HTR-8/SVneo (cell line): Measurements from ENCODE around the gene TPM1.
A peak's percentile ranks its signal among the peaks of the same experiment; 100 is the strongest.

Experiments used
- DNase-seq: peaks from one replicate; pipeline ENCODE4 v3.0.0; 2011; ENCODE audit warnings: low spot score, mixed read lengths; ENCODE audit not compliant: insufficient read length
- FAIRE-seq: peaks from 2 replicates; lab custom pipeline; 2011; peaks lifted over from hg19 to GRCh38; lab: Jason Lieb, UNC

TPM1 gene

DNA sequence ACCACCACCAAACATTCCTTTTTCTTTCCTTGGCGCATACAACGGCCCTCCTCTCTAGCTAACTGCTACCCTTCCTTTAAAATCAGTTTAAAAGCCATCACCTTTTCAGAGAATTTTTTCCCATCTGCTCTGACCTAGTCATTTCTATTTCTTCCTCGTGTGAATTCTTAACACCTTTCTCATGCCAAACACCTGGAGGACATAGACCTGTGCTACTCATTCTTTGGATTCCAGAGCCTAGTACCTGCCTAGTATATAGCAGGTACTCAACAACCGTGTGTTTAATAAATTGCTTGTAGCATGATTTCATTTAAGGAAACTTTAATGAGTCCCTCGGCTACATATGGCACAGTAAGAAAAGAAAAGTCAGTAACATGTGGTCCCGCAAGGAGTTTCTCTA lies 2.0 kb upstream of the TPM1 start:
- DNase-seq (no peak), FAIRE-seq (no peak)

DNA sequence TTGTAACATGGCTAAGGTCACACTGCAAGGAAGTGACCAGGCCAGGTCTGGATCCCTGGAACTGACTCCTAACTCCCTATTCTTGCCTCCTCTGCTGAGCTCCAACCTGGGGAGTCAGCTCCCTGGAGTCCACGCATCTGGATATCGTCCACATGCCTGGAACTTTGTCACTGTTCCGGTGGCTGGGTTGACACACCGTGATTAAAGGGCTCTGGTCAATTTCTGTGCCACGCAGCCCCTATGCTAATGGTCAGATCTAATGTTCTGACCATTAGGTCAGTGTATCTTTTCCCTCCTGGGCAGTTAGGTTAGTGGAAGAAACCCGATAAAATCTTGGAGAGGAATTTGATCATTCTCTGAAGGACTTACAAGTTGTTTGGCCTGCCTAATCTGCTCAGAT lies 1.6 kb upstream of the TPM1 start:
- FAIRE-seq (no peak), DNase-seq (no peak)

DNA sequence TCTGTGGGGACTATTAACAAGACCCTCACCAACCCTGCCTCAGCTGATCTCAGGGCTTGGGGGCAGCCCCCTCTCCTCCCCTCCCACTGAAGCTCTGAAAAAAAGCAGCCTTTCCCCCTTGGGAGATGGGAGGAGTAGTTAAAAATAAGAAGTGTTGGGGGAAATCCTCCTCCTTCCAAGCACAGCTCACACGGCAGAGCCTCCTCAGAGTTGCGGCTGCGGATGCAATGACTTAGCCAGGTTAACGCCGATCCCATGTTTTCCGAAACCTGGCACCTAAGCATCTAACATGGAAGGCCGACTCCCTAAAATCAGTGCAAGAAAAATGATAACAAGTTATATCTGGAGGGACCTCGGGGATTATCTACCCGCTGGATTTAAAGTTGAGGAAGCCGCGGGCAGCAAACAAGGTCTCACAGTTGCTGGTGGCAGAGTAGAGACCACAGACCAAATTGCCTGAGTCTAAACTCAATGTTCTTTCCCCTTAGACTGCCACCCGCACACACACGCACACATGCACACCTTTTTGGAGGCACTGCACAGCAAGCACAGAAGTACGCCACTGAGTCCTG lies 1.1 kb upstream of the TPM1 start:
- no peak for FAIRE-seq
- no peak for DNase-seq

DNA sequence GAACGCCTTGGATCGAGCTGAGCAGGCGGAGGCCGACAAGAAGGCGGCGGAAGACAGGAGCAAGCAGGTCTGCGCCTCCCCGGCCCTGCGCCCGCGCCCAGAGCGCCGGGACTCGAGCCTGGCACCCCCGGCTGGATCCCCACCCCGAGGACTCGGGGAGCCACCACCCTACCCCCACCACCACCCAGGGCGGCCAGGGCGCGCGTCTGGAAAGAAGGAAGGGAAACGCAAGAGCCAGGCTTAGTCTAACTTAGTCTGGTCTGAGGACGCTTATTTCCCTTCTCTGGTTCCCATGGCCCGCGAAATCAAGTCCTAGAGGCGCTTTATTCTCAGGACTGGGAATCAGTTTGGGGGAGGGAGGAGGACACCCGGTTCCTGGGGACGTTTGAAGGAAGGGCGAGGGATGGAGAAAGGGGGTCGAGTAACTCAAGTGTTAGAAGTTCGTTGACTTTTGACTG lies 359 bp downstream of the TPM1 start:
- no peak for FAIRE-seq
- no peak for DNase-seq

DNA sequence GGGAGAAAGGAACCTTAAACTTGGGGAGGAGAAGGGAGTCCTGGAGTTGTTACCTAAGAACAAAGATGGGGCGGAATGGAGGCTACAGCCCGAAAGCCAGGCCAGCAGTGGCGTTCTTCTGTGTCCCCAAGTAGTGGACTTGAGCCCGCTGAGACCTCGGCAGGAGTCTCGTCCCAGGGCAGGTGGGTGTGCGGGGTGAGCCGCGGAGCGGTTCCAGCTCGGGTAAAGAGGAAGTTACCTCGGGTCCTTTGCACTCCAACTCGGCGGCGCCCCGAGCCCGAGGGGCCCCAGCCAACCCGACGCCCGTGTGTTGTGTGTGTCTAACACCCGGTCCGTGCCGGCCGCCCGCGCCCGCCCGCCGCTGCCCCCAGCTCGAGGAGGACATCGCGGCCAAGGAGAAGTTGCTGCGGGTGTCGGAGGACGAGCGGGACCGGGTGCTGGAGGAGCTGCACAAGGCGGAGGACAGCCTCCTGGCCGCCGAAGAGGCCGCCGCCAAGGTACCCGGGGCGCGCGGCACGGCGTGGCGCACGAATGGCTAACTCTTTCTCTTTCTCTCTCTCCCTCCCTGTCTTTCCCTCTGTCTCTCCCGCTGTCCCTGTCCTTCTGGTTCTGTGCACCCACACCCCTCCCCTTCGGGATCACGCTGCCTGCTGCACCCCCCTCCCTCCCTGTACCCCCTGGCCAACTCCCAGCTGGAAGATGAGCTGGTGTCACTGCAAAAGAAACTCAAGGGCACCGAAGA lies 959 bp downstream of the TPM1 start:
- no peak for FAIRE-seq
- DNase-seq = no peak

DNA sequence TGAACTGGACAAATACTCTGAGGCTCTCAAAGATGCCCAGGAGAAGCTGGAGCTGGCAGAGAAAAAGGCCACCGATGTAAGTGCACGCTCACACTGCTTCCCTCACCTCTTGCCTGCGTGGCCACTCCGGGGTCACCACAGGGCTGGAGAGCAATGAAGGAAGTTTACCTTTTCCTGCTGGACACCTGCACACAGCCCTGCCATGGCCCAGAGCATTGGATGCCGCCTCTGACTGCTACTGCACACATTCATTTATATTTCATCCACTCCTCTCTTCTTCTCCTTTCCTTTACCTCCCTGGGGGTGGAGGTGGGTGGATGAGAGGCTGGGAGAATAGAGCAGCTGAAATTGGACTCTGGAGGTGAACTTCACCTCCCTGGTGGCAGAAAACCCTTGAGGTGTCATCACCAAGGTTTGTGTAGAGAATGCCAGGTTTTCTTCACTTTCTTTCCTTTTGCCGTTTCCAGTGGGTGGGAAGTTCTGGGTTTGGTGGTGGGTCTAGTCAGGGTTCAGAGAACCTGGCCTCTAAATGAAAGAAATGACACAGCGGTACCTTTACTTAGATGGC lies 1.6 kb downstream of the TPM1 start:
- FAIRE-seq = no peak

DNA sequence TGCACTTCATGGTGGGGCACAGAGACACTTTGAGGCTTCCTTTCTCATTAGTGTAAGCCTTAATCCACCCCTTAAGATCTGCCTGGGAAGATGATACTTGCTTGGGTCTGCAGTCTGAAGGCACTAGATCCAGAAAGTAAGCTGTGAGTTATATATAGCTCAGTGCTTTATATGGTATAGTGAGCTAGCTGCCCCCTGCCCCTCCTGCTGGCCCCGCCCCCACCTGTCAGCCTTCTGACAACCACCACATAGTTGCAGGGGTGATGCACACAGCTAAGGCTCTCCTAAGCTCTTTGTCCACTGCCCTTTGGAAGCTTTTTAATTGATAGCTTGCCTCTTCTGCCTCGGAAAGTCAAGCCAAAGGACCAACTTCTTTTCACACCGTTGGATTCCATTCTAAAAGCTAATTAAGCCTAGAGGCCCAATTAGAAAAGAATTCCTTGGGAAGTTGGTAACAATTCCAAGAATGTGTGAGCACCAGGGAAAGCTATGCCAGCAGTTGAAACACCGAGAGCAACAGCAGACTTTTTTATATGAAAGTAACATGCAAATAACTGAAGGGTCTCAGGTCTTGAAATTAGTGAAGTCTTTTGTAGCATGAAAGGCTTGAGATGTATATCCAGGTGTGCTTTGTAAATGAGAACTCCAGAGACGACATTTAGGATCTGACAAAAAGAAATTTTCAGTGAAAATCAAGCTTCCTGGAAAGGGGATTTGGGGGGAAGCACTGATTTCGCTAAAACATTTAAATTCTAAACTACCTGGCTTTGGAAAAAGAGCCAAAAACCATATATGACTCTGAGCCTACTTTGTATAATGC lies 2.3 kb downstream of the TPM1 start:
- DNase-seq = peak; percentile 53
- no peak for FAIRE-seq

More for the DNA sequence above, 1.6 kb downstream of the TPM1 start:
- no peak for DNase-seq

DNA sequence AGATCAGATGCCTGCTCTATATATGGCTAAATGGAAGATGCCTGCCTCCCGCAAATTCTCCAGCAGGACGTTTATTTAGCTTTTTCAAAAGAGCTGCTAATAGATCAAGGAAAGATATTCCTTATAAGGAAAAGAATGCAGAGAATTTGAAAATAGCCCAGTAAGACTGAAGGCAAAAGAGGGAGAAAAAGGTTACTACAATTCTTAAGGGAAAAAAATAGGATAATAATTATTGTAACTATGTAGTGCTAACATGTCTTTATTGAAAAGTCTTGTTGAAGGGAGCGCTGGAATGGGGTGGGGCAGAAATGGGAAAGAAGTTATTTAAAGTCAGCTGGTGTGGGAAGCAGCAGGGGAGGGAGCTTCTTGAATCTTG lies 2.9 kb downstream of the TPM1 start:
- no peak for FAIRE-seq
- DNase-seq = no peak

DNA sequence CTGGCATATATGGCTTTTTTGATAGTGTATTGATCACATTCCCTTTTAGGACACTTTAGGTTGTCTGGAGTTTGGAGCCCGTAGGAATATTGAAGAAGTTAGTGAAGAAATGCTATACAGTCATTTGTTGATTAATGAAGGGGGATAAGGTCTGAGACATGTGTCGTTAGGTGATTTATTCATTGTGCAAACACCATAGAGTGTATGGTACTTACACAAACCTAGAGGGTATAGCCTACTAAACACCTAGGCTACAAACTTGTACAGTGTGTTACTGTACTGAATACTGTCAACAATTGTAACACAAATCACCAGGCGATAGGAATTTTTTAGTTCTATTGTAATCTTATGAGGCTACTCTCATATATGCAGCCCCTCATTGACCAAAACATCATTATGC lies 3.3 kb downstream of the TPM1 start:
- FAIRE-seq (no peak), DNase-seq (no peak)

DNA sequence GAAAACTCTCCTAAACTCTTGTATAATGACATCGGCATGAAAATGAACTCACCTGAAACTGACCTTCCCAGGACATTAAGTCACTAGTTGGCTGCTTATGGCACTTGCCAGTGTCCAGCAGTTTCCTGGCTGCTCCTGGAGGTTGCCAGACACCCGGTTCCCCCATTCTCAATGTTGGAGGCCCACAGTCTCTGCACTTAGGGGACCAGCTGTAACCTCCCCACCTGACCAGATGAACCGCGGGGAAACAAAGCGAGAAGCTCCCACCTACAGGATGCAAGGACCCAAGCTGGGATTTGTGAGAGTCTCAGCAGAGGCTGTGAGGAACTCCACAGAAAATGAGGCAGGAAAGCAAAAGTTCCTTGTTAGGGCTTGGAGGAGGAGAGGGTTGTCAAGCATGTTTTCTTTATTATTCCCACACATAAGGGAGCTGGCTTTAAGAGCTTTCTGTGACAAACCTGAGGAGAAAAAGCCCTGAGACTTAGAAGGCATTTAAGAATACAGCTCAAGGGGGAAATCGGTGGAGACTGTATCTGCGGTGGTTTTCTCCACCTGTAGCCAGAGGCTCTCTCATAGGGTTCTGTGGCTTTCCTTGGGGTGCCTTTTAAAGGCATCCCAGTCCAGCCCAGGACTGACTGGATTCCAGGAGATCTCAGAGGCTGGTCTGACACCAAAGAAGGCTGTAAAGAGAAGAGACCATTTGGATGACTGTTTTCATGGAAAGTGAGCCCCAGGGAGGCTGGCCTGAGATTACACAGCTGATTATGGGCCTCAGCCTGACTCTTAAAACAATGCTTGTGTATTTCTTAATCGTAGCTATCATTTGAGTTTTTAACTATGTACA lies 4.6 kb downstream of the TPM1 start:
- no peak for FAIRE-seq

DNA sequence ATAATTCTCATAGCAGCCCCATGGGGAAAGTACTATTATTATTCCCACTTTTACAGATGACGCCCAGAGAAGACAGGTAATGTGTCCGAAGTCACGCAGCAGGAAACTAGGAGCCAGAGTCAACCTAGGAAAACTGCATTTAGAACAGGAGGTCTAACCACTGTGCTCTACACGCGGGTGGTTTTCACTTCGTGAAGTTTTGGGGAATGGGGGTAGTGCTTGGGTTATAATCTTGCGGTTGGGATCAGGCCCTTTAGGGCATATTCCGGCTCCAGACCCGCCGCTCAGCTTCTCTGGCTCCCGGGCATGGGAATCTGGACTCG lies 5.2 kb downstream of the TPM1 start:
- no peak for FAIRE-seq
- DNase-seq = no peak

More for the DNA sequence above, 4.6 kb downstream of the TPM1 start:
- DNase-seq = no peak

DNA sequence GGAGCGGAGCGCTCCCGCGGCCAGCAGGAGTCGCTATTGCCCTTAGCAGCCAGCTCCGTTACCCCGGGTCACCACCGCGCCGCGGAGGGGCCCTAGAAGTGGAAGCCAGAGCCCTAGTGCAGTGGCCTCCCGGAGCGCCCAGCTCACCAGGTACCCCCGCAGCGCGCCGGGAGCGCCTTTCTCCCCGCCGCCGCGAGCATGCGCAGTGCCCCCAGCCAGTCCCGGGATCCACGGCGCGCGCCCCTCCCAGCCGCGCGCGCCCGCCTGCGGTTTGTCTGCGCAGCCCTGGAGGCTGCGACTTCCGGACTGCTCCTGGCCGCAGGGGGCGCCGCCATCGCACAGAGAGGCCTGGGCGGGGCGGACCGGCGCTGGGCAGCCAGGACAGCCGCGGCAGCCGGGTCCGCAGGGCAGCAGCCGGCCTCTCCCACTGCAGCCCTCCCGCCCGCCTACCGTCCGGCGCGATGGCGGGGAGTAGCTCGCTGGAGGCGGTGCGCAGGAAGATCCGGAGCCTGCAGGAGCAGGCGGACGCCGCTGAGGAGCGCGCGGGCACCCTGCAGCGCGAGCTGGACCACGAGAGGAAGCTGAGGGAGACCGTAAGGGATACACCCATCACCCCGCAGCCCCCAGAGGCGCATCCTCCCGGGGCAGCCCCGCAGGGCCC lies 5.7 kb downstream of the TPM1 start:
- DNase-seq (peak; percentile 77), FAIRE-seq (peak; percentile 26)

DNA sequence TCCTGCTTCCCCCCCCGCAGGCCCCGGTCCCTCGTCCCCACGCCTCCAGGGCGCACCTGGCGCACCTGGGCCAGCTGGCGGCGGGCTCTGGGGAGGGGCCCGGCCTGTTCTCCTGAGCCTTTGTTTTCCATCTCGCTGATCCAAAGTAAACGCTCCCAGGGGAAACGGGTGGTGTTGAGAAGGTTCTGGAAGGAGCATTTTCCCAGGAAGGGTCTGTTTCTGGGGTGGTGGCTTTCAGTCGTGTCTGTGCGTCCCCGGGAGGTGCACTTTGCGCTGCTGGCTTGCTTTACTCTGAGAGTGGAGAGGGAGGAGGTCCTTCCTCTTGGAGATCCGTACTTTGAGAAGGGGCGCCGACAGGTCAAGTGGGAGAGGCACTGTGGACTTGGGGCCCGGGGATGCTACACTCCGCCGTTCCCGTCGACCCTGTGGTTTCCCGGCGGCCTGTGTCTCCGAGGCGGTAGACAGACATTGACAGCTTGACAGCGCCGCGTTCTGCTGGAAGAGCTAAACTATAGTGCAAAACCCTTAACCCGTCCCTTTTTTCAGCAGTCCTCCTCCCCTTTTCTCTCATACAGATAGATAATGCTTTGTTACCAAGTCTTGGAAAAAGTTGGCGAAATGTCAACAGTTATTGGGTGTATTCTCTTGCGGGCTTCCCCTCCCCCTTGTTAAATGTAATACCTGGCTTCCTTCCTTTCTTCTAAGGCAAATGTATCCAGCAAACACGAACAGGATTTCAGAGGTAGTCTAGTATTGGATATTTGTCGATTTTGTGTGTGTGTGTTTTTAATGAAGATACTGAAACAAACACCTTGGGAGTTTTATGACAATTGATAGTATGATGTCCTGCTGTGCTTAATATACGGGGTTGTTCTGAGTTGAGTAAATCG lies 6.5 kb downstream of the TPM1 start:
- FAIRE-seq (no peak), DNase-seq (no peak)

DNA sequence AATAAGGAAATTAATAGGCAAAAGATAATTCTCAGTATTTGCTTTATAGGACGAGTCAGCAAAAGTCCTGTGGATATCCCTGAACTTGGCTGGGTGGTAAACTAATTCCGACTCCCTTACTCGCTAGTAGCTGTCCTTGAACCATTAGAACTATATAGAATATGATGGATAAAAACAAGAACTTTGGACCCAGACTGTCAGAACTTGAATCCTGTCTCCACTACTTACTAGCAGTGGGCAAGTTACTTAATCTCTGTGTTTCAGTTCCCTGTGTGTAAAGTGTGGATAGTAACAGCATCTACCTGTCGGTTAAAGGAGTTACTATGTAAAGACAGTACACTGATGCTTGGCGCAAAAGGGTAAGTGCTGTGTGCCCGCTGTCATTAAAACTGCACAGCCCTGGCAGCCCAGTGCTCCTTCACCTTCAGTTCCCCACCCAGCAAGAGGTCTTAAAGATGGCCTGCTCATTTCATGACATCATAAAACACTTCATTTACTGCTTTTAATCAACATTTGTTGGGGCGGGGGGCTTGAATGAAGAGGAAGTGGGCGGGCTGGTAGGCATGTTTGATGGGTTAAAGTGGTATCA lies 7.3 kb downstream of the TPM1 start:
- DNase-seq = no peak
- no peak for FAIRE-seq

DNA sequence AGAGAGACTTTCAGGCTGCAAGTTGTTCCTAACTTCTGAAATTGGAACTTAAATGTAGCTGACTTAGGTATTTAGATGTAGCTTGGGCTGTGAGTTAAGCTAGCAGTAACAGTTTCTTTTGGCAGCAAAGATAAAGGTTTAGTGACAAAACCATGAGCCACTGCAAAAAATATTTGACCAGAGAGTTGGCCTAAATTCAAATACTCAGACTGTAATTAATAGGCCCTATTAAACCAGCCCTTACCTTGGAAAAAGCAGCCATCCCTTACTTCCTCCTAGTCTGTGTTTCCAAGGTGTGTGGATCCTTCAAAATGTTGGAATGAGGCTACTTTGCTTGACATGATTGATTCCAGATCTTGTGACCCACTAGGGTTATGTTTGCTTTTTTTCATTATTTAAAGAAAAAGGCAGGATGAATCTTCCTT lies 8.2 kb downstream of the TPM1 start:
- FAIRE-seq (no peak), DNase-seq (no peak)

DNA sequence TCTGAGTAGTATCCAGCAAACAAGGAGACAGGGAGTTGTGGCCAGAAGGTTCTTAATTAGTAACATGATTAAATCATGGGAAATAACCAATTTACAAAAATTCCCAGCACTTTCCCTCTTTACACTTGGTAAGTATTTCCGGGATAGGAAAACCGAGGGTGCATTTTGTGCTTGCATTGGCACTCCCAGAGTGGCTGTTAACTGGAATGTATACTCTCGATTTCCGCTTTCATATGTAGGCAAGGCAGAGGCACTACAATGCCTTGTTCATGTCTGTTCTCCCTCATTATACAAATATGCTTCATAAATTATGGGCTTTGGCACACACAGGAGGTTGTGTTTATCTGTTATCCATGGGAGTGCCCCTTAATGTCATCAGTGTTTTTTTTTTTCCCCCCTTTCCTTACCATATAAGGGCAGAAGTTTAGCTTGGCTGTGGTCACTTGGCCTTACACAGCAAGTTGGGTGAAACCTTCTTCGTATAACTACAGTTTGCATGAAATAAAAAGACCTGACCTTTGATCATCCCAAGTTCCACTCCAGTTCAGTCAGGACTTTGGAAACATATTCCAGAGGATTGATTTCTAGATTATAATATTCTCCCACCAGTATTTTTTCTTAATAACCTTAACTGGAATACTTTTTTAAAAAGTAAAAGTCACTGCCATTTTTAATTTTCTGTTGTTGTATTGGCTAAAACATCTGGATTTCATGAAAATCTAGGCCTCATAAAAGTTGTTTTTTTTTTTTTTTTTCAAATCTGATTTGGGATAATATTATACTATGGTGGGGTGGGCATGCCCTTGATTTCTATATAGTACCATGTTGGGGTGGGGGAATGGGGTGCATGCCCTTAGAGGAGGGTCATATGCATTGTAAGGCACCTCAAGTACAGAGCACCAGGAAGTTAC lies 8.9 kb downstream of the TPM1 start:
- no peak for DNase-seq
- no peak for FAIRE-seq

DNA sequence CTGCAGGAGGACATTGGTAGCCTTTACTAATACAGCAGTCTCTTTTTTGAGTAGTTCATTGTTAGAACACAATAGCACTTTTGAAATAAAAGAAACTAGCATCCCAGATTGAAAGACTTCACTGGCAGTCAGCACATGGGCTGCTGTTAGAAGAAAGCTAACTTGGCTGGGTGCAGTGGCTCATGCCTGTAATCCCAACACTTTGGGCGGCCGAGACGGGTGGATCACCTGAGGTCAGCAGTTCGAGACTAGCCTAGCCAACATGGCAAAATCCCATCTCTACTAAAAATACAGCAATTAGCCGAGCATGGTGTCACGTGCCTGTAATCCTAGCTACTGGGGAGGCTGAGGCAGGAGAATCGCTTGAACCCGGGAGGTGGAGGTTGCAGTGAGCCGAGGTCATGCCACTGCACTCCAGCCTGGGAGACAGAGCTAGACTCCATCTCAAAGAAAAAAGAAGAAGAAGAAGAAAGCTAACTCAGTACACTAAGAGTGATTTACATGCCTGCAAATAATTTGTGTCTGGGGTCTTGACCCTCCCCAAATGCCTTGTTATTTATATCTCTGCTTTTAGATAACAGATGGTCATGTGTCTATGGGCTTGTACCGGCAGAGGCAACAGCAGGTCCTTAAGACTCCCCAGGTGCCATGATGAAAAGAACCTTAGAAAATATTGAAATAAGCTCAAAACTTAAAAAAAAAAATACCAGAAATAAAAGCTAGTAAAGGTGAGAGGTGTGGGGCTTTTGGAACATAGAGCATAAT lies 9.7 kb downstream of the TPM1 start:
- DNase-seq (no peak), FAIRE-seq (no peak)
